GM21367 (cell line): ENCODE results near the gene KCMF1.
"Not testable (repeated sequence)": the region's sequence is repeated elsewhere in the genome, so short reads cannot be mapped to it uniquely, and the experiment has no call there.

Source experiments
- ATAC-seq: cut with Tn5 transposase; IDR thresholded peaks from one replicate; pipeline ENCODE4 v1.9.1; 2021; ENCODE audit not compliant: unreplicated experiment

KCMF1 gene

GRCh38 chr2:84970868-84971509 lies at the start of gene KCMF1:
KCMF1 (plus strand) TSS chr2:84971161; CDS start chr2:84971452, 291 bp downstream.
- ATAC-seq = peak; percentile 29

- ATAC-seq = no peak
These were observed 48.0 kb upstream of the KCMF1 start for GRCh38 chr2:84923009-84923408.

GRCh38 chr2:84924173-84925106 lies 46.5 kb upstream of the KCMF1 start:
- peak; percentile 26 for ATAC-seq

GRCh38 chr2:84925336-84925723 lies 45.6 kb upstream of the KCMF1 start:
- ATAC-seq = peak; percentile 1

- peak; percentile 83 for ATAC-seq
These were observed 45.1 kb upstream of the KCMF1 start for GRCh38 chr2:84925724-84926376.

- ATAC-seq = no peak
These were observed 43.7 kb upstream of the KCMF1 start for GRCh38 chr2:84927275-84927627.

GRCh38 chr2:84931384-84931821 lies 39.6 kb upstream of the KCMF1 start:
- ATAC-seq = peak; percentile 54

GRCh38 chr2:84938194-84938879 lies 32.6 kb upstream of the KCMF1 start:
- ATAC-seq = peak; percentile 30

GRCh38 chr2:84939426-84940087 lies 31.4 kb upstream of the KCMF1 start:
- peak; percentile 68 for ATAC-seq

GRCh38 chr2:84940088-84940470 lies 30.9 kb upstream of the KCMF1 start:
- peak; percentile 3 for ATAC-seq

- no peak for ATAC-seq
These were observed 30.0 kb upstream of the KCMF1 start for GRCh38 chr2:84940831-84941412.

GRCh38 chr2:84942166-84942565 lies 28.8 kb upstream of the KCMF1 start:
- ATAC-seq = no peak

GRCh38 chr2:84942964-84943421 lies 28.0 kb upstream of the KCMF1 start:
- peak; percentile 34 for ATAC-seq

- ATAC-seq = no peak
These were observed 26.6 kb upstream of the KCMF1 start for GRCh38 chr2:84944295-84944909.

- ATAC-seq = not testable (repeated sequence)
These were observed 25.1 kb upstream of the KCMF1 start for GRCh38 chr2:84945838-84946203.

GRCh38 chr2:84946204-84947009 lies 24.6 kb upstream of the KCMF1 start:
- peak; percentile 67 for ATAC-seq

- ATAC-seq = no peak
These were observed 23.9 kb upstream of the KCMF1 start for GRCh38 chr2:84947010-84947593.

- ATAC-seq = no peak
These were observed 17.4 kb upstream of the KCMF1 start for GRCh38 chr2:84953535-84953934.
